ENCODE results near the gene GDPD5.

Gene GDPD5

DNA sequence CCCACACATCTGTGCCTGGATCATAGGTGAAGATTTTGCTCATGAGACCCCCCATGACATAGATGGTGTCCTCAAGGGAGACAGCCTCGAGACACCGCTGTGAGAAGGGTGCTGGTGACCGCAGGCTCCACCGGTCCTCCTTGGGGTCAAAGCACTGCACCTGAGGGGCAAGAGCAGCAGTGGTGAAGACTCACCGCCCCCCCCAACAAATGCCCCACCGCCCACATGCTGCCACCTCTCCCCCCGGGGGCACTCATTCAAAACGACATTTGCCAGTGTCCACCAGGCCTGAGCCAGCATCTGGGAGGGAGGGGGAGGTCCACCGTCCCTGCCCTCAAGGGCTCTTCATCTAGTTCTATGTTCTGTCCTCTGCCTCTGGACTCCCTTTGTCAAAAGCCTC, 102.0 kb downstream of the GDPD5 start:
- Histone ChIP-seq H3K36me3 (ENCODE audit: control insufficient read depth in 1 of 2, insufficient read depth in 2 of 2, low read depth in 1 of 2, low read length in 2 of 2) (peaks cover 31 to 42% of the 10 kb centered on the region in 2 experiments), H2BK5ac (ENCODE audit: low read depth, low read length, poor library complexity, severe bottlenecking) (no peak overlapping the region), H4K91ac (ENCODE audit: low read length) (no peak overlapping the region), H3K27me3 (ENCODE audit: control insufficient read depth in 1 of 2, insufficient read depth in 1 of 2, low read length in 2 of 2) (peaks cover under 1 to 7% of the 10 kb centered on the region in 2 experiments), H3K9ac (ENCODE audit: low read length) (no peak overlapping the region), H2BK12ac (ENCODE audit: low read length in 2 of 2) (no peak overlapping the region), H3K4ac (ENCODE audit: low read depth in 1 of 2, low read length in 2 of 2) (no peak overlapping the region), H3K4me1 (ENCODE audit: control insufficient read depth, insufficient read depth, low read depth, low read length) (peaks cover 4% of the 10 kb centered on the region), H3K4me3 (ENCODE audit: insufficient read depth in 1 of 2, low read depth in 1 of 2, low read length in 2 of 2) (no peak overlapping the region), H3K27ac (ENCODE audit: low read length, poor library complexity, severe bottlenecking) (no peak overlapping the region), H3K14ac (ENCODE audit: low read length in 2 of 2) (no peak overlapping the region), H3K79me1 (replicated peaks; ENCODE audit: low read length, poor library complexity, severe bottlenecking) (peaks cover 15% of the 10 kb centered on the region), H3K18ac (ENCODE audit: low read depth in 1 of 2, low read length in 2 of 2) (no peak overlapping the region), H4K8ac (ENCODE audit: low read length) (no peak overlapping the region), H3K4me2 (ENCODE audit: low read length, poor library complexity, severe bottlenecking) (no peak overlapping the region), H2AK5ac (ENCODE audit: low read length, severe bottlenecking) (no peak overlapping the region), H3K23ac (ENCODE audit: low read length in 2 of 2) (no peak overlapping the region), H3K9me3 (ENCODE audit: control insufficient read depth, low read length) (no peaks in the 10 kb centered on the region), H2BK120ac (ENCODE audit: low read depth, low read length) (no peak overlapping the region), H2AFZ (ENCODE audit: low read depth, low read length) (no peak overlapping the region), H2BK15ac (ENCODE audit: low read depth, poor library complexity, severe bottlenecking) (no peak overlapping the region)
- DNase-seq: no peak
- 94% methylated on average over 9 of the region's 9 CpGs for WGBS

DNA sequence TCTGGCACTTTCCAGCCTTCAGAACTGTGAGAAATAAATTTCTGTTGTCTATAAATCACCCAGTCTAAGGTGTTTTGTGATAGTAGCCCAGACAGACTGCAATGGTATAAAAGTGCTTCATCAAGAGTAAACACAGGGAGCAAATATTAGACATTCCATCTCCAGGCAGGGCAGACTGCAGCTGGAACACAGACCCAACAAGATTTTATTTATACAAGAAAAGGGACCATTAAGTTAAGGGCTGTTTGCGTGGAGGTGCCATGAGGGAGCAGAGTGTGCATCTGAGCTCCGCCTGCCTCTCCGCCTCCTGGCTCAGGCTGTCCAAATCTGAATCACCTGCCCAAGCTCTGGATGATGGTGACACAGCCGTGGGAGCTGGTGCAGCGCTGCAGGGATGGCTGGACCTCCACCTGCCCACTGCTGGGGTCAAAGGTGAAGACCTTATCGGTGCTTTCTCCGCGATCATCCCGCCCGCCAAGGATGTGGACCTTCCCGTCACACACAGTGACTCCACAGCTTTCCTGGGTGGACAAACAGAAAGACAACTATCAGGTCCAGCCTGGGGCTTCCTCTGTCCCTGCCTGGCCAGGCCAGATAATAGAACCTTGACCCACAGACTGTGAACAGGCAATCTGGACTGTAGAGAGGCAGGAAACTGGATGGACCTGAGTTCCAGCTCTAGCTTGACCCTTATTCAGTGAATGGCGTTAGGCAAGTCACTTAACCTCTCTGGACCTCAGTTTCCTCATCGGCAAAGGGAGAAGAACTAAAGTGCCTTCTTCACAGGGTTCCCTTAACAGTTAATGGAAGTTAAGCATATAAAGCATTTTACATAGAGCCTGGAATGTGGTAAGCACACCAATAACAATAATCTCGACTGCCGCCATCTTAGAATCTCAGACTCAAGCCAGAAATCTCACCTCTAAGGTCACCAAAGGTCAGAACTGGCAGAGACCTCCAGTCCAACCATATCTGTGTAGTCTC, 103.2 kb downstream of the GDPD5 start:
- Histone ChIP-seq H3K18ac (ENCODE audit: low read depth in 1 of 2, low read length in 2 of 2) (no peak overlapping the region), H3K27ac (ENCODE audit: low read length, poor library complexity, severe bottlenecking) (no peak overlapping the region), H2AK5ac (ENCODE audit: low read length, severe bottlenecking) (no peak overlapping the region), H3K79me1 (replicated peaks; ENCODE audit: low read length, poor library complexity, severe bottlenecking) (peaks cover 17% of the 10 kb centered on the region), H3K9me3 (ENCODE audit: control insufficient read depth, low read length) (no peaks in the 10 kb centered on the region), H3K4me3 (ENCODE audit: insufficient read depth in 1 of 2, low read depth in 1 of 2, low read length in 2 of 2) (no peak overlapping the region), H3K4ac (ENCODE audit: low read depth in 1 of 2, low read length in 2 of 2) (no peak overlapping the region), H3K27me3 (ENCODE audit: control insufficient read depth in 1 of 2, insufficient read depth in 1 of 2, low read length in 2 of 2) (no peaks in the 10 kb centered on the region), H3K4me1 (ENCODE audit: control insufficient read depth, insufficient read depth, low read depth, low read length) (peaks cover 11% of the 10 kb centered on the region), H3K4me2 (ENCODE audit: low read length, poor library complexity, severe bottlenecking) (no peak overlapping the region), H2BK12ac (ENCODE audit: low read length in 2 of 2) (no peak overlapping the region), H2BK15ac (ENCODE audit: low read depth, poor library complexity, severe bottlenecking) (no peak overlapping the region), H4K91ac (ENCODE audit: low read length) (no peak overlapping the region), H3K9ac (ENCODE audit: low read length) (no peak overlapping the region), H2AFZ (ENCODE audit: low read depth, low read length) (no peak overlapping the region), H4K8ac (ENCODE audit: low read length) (no peak overlapping the region), H2BK5ac (ENCODE audit: low read depth, low read length, poor library complexity, severe bottlenecking) (no peak overlapping the region), H3K14ac (ENCODE audit: low read length in 2 of 2) (no peak overlapping the region), H3K36me3 (ENCODE audit: control insufficient read depth in 1 of 2, insufficient read depth in 2 of 2, low read depth in 1 of 2, low read length in 2 of 2) (peaks cover 34 to 47% of the 10 kb centered on the region in 2 experiments), H2BK120ac (ENCODE audit: low read depth, low read length) (no peak overlapping the region), H3K23ac (ENCODE audit: low read length in 2 of 2) (no peak overlapping the region)
- DNase-seq: no peak
- WGBS: 98% methylated on average over 13 of the region's 15 CpGs

DNA sequence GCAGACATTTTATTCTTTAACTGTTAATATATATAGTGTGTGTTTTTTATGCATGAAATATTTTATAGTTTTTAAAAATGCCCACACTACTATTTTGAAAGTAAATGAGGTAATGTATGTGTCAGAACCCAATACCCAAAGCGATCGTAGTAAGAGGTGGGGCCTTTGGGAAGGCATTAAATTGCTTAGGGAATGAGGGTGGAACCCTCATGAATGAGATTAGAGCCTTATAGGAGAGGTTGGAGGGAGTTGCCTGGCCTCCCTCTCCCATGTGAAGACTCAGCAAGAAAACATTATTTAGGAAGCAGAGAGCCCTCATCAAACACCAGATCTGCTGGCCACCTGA, 103.9 kb downstream of the GDPD5 start:
- Histone ChIP-seq H3K4ac (ENCODE audit: low read depth in 1 of 2, low read length in 2 of 2) (no peak overlapping the region), H2BK15ac (ENCODE audit: low read depth, poor library complexity, severe bottlenecking) (no peak overlapping the region), H3K4me1 (ENCODE audit: control insufficient read depth, insufficient read depth, low read depth, low read length) (peaks cover 11% of the 10 kb centered on the region), H3K4me2 (ENCODE audit: low read length, poor library complexity, severe bottlenecking) (no peak overlapping the region), H3K36me3 (ENCODE audit: control insufficient read depth in 1 of 2, insufficient read depth in 2 of 2, low read depth in 1 of 2, low read length in 2 of 2) (peaks cover 35 to 51% of the 10 kb centered on the region in 2 experiments), H3K27me3 (ENCODE audit: control insufficient read depth in 1 of 2, insufficient read depth in 1 of 2, low read length in 2 of 2) (no peaks in the 10 kb centered on the region), H3K14ac (ENCODE audit: low read length in 2 of 2) (no peak overlapping the region), H2AFZ (ENCODE audit: low read depth, low read length) (no peak overlapping the region), H3K18ac (ENCODE audit: low read depth in 1 of 2, low read length in 2 of 2) (no peak overlapping the region), H2BK5ac (ENCODE audit: low read depth, low read length, poor library complexity, severe bottlenecking) (no peak overlapping the region), H3K79me1 (replicated peaks; ENCODE audit: low read length, poor library complexity, severe bottlenecking) (peaks cover 17% of the 10 kb centered on the region), H3K23ac (ENCODE audit: low read length in 2 of 2) (no peak overlapping the region), H4K91ac (ENCODE audit: low read length) (no peak overlapping the region), H3K9ac (ENCODE audit: low read length) (no peak overlapping the region), H3K9me3 (ENCODE audit: control insufficient read depth, low read length) (no peaks in the 10 kb centered on the region), H2AK5ac (ENCODE audit: low read length, severe bottlenecking) (no peak overlapping the region), H3K27ac (ENCODE audit: low read length, poor library complexity, severe bottlenecking) (no peak overlapping the region), H2BK12ac (ENCODE audit: low read length in 2 of 2) (no peak overlapping the region), H2BK120ac (ENCODE audit: low read depth, low read length) (no peak overlapping the region), H4K8ac (ENCODE audit: low read length) (no peak overlapping the region), H3K4me3 (ENCODE audit: insufficient read depth in 1 of 2, low read depth in 1 of 2, low read length in 2 of 2) (no peak overlapping the region)
- WGBS: 100% methylated on average over 2 of the region's 2 CpGs
- no peak for DNase-seq

DNA sequence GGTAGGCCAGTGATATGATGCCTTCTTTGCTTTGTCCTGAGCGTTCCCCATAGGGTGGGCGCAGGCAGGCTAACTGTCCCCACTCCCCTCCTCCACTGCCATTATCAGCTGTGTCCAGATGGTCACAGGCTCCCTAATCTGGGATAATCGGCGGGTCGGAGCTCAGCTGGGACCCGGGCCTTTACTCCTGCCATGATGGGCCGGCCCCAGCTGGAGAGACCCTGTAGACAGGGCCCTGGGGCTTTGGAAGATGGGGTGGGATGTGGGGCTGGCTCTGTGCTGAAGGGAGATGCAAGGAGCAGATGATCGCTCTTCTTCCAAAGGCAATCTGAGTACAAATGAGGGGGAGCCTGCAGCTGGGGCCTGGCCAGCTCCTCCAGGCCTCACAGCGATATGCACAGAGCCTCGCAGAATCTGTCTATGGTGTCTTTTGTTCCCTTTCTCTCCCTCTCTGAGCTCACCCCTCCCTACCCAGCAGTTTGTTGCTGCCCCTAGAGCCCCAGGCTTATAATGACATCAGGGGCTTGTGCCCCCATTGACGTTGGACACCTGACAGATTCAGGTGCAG, 104.6 kb downstream of the GDPD5 start:
- 91% methylated on average over 11 of the region's 11 CpGs for WGBS
- Histone ChIP-seq H3K36me3 (ENCODE audit: control insufficient read depth in 1 of 2, insufficient read depth in 2 of 2, low read depth in 1 of 2, low read length in 2 of 2) (peaks cover 37 to 51% of the 10 kb centered on the region in 2 experiments), H2AFZ (ENCODE audit: low read depth, low read length) (no peak overlapping the region), H3K27ac (ENCODE audit: low read length, poor library complexity, severe bottlenecking) (no peak overlapping the region), H4K91ac (ENCODE audit: low read length) (no peak overlapping the region), H3K79me1 (replicated peaks; ENCODE audit: low read length, poor library complexity, severe bottlenecking) (peaks cover 17% of the 10 kb centered on the region), H3K4me2 (ENCODE audit: low read length, poor library complexity, severe bottlenecking) (no peak overlapping the region), H2BK12ac (ENCODE audit: low read length in 2 of 2) (peak overlapping the region in 1 of 2 experiments; percentile 7), H3K9me3 (ENCODE audit: control insufficient read depth, low read length) (no peaks in the 10 kb centered on the region), H3K4ac (ENCODE audit: low read depth in 1 of 2, low read length in 2 of 2) (no peak overlapping the region), H3K9ac (ENCODE audit: low read length) (no peak overlapping the region), H3K4me3 (ENCODE audit: insufficient read depth in 1 of 2, low read depth in 1 of 2, low read length in 2 of 2) (no peak overlapping the region), H4K8ac (ENCODE audit: low read length) (no peak overlapping the region), H2BK15ac (ENCODE audit: low read depth, poor library complexity, severe bottlenecking) (no peak overlapping the region), H3K23ac (ENCODE audit: low read length in 2 of 2) (no peak overlapping the region), H2AK5ac (ENCODE audit: low read length, severe bottlenecking) (no peak overlapping the region), H3K14ac (ENCODE audit: low read length in 2 of 2) (peak overlapping the region in 1 of 2 experiments; percentile 85), H2BK5ac (ENCODE audit: low read depth, low read length, poor library complexity, severe bottlenecking) (no peak overlapping the region), H3K4me1 (ENCODE audit: control insufficient read depth, insufficient read depth, low read depth, low read length) (peaks cover 11% of the 10 kb centered on the region), H3K18ac (ENCODE audit: low read depth in 1 of 2, low read length in 2 of 2) (no peak overlapping the region), H3K27me3 (ENCODE audit: control insufficient read depth in 1 of 2, insufficient read depth in 1 of 2, low read length in 2 of 2) (no peaks in the 10 kb centered on the region), H2BK120ac (ENCODE audit: low read depth, low read length) (no peak overlapping the region)
- no peak for DNase-seq
